NCI-H1048 (cell line): Measurements from ENCODE around the gene CDT1.
"Not testable (repeated sequence)": the region's sequence is repeated elsewhere in the genome, so short reads cannot be mapped to it uniquely, and the experiment has no call there.

Experiments
- DNase-seq: peaks from one replicate; lab custom pipeline; 2025; lab: John Stamatoyannopoulos, UW

Gene CDT1

DNA sequence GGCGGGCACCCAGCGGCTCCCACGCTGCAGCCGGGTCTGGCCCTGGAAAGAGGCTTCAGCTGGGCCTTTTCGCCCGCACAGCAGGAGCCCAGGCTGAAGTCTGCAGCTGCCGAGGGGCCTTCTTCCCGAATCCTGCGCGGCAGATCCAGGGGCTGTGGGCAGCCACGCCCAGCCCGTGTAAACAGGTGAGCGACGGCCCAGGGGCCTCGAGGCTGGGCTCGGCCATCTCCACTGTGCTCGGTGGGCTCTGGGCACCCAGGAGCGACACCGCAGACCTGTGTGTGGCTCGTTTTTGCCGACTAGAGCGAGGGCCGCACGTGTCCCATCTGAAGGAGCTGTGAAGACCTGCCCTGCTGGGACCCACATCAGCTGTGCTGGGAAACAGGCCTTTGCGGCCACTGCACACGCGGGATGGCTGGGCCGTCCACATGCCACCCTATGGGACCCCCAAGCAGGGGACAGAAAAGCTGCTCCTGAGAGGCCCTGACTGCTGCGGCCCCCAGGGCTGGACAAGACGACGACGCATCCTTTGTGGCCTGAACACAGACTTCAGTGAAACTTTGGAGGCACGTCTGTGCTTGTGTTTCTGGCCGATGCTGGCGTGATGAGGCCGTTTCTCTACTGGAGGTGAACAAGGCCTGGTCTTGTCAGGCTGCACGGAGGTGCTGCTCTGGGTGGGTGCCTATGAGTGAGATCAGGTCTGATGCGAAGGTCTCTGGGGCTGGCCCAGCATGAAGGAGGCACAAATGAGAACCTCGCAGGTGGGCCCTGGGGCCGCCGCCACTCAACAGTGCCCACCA, 13.3 kb downstream of the CDT1 start:
- no peak for DNase-seq

DNA sequence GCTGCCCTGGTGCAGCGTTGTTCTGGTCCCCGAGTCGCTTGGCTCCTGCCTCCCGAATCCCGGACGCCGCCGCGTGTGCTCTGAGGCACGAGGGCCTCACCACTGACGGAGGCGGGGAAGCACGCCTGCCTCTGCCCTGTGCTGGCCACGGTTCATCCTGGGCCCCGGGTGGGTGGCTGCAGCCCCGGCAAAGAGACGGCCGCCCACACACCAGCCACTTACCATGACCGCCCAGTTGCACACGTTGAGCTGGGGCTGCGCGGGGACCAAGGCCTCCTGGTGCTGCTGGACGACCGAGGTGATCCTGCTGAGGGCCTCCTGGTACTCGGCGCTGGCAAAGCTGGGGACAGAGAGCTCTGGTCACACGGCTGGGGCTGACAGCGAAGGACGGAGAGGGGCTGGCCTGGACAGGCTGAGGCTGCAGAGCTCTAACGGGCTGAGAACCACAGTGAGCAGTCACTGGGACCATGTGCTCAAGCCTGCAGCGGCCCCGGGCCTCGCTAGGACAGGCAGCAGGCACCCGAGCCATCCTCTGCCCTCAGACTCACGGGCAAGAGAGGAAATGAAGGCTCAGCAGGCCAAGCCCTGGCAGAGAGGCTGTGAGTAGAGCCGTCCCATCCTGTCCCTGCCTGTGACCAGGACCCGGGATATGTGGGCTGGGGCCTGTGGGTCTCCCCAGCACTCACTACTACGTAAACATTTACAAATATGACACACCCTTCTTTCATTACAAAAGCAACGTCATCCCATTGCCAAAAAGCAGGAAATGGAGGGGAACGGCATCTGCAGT, 14.4 kb downstream of the CDT1 start:
- DNase-seq = no peak

DNA sequence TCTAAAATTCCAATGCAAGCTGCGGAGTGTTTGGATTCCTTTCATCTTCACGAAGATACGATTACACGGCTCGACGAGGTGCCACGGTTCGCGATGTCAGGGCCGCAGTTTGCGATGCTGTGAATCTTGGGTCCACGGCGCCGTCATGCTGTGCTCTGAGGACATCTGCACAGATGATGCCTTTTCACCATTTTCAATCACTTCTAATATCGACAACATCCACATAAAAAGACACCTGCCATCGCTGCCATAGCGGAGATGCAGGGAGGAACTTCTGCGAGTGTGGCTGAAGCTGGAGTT, 14.9 kb downstream of the CDT1 start:
- no peak for DNase-seq

DNA sequence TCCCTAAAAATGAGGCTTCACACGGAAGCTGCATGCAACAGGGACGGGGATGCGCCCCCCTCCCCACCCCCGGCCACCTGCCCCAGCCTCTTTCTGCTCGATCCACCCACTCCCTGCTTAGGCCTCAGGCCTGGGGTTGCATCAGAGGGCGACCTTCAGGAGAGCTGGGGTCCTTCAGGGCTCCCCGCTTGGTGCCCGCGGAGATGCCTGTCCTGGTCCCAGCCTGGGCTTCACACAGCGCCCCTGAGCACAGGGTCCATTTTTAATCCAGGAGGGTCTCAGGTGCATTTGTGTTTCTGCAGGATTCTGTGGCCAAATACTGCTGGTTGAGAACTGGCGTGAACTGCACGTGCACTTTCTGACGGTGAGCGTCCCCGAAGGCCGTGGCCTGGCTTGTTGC, 15.5 kb downstream of the CDT1 start:
- no peak for DNase-seq

DNA sequence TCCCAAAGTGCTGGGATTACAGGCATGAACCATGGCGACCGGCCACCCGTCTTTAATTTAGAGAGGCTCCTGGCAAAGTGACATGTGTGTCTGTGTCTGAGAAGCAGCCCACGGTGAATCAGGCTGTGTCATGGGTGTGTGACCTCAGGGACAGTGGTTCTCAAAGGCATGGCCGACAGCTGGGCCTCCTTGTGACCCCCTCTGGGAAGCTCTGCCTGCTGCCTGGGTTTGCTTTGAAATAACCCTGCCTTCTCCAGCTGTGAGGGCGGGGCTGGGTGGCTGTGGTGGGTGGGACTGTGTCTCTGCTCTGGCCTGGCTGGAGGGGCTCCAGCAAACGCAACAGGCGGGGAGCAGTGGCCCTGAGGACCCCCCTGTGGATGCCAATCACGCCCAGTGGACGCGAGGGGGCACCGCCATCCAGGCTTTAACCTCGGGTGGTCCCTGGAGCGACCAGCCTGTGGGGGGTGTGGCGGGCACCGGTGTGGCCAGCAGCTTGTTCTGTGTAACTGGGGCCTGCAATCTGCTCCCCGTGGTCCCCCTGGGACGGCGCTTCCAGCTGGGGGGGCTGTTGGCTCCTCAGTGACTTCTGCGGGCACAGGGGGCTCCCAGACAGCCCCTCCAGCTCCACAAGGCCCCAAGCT, 16.9 kb downstream of the CDT1 start:
- no peak for DNase-seq

DNA sequence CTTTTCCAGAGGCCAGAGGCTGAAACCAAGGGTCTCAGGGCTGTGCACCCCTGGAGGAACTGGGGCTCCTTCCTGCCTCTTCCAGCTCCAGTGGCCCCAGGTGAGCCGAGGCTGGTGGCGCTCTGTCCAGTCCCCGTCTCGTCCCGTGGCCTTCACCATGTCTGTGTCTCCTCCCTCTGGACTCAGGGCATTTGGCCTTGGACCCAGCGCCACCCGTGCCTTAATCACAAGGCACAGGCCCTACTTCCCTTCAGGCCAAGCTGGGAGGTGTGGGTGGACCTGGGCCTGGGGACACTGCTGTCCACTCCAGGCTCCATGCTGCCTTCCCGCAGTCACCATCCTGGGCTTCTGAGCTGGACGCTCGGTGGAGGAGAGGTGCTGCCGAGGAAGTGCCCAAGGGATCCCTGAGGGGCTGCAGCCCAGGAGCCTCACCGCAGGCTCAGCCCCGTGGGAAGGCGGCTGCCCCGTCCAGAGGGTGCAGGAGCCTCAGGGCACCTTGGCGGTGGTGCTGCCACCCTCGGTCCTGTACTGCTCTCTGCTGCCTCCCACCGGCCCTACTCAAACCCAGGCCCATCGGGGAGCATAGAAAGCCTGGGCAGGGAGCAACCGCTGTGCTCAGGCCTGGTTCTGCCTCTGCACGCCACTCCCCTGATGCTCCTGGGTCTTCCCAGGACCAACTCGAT, 17.7 kb downstream of the CDT1 start:
- DNase-seq = no peak

DNA sequence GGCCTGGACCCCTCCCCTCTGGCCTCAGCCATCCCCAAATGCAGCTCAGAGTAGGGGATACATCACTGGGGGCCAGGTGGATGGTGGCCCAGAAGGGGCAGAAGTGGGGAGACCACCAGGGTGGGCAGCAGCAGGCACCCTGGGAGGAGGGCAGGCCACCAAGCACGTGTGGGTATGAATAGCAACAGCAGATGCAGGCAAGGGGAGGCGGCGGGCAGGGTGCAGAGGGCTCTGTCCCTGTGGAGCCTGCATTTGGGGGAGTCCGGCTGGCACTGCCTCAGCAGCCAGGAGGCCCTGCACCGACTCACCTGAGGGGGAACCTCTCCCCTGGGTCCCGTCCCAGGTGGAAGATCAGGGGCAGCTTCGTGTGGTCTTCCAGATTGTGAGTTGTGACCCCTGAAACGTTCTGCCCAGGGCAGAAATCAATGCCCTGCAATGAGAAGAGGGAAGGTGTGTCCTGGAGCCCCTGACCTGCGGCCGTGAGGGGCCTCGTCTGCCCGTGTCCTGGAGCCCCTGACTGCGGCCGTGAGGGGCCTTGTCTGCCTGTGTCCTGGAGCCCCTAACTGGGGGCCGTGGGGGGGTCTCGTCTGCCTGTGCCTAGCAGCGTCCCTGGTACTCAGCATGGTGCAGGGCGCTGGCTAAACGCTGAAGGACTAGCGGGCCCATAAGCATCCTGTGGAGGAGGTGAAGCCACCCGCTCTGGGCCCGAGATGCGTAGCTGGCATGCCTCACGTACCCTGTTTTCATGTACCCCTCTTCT, 18.9 kb downstream of the CDT1 start:
- no peak for DNase-seq

DNA sequence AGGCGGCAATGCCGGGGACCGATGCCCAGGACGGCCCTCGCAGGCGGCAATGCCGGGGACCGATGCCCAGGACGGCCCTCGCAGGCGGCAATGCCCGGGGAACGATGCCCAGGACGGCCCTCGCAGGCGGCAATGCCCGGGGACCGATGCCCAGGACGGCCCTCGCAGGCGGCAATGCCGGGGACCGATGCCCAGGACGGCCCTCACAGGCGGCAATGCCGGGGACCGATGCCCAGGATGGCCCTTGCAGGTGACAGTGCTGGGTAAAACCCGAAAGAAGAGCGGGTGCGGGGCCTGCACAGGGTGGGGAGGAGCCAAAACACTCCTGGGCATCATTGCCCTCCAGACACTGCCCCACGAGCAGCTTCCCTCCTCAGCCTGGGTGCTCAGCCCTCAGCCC, 20.1 kb downstream of the CDT1 start:
- not testable (repeated sequence) for DNase-seq

DNA sequence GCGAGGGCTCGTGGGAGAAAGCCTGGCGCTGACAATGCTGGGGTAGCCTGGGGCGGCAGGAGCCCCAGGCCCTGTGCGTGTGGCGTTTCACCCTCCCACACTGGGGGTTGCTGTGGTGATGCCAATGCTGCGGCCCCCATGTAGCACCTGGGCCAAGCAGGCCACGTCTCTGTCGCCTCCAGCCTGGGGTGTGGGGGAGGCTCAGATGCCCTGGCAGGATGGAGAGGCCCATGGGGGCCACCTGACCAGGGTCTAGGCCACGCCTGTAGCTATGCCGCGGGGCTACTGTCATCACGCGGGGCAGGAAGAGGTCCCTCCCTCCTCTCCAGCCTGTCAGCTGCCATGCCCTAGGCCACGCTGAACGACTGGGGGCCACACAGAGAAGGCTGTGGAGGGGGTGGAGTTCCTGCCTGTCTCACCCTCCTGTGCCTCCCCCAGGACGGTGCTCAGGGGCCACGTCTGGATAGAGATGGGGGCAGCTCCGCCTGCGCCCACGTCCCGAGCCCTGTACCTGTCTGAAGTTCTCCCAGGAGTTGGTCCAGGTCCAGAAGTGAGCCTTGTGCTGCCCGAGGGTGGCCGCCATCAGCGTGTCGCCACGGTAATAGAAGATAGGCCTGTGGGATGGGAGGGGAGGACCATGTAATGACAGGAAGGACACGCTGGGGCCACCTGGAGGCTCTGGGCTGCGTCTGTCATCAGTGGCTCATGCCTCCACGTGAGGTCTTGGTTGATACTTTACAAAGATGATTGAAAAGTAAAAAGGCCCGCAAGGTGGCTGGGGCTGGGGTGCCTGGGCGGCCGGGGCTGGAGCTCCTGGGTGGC, 20.9 kb downstream of the CDT1 start:
- no peak for DNase-seq

DNA sequence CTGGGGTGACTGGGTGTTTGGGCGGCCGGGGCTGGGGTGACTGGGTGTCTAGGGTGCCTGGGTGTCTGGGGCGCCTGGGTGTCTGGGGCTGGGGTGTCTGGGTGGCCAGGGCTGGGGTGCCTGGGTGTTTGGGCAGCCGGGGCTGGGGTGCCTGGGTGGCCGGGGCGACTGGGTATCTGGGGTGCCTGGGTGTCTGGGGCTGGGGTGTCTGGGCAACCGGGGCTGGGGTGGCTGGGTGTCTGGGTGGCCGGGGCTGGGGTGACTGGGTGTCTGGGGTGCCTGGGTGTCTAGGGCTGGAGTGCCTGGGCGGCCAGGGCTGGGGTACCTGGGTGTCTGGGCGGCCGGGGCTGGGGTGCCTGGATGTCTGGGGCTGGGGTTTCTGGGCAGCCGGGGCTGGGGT, 21.6 kb downstream of the CDT1 start:
- no peak for DNase-seq

DNA sequence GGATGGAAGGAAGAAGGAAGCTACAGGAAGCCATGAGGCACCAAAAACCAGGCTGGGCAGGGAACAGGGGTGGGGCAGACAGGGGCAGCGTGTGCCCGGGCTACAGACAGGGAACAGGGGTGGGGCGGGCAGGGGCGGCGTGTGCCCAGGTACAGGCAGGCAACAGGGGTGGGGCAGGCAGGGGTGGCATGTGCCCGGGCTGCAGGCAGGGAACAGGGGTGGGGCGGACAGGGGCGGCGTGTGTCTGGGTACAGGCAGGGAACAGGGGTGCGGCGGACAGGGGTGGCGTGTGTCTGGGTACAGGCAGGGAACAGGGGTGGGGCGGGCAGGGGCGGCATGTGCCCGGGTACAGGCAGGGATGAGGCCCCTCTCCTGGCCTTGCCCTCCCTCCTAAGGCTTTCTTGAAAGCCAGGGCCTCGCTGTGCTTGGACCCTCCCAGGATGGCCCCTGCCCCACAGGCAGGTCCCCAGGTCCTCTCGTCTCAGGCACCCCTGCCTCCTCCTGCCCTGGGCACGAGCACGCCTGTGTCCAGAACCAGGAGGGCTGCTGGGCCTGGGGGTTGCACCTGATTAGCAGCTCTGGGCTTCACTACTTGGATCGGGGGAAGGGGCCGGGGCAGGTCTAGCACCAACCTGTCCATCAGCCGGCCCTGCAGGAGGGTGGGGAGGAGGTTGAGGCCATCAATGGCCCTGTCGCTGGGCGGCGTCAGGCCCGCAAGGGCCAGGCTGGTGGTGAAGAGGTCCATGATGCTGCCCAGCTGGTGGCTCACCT, 22.7 kb downstream of the CDT1 start:
- DNase-seq = no peak

DNA sequence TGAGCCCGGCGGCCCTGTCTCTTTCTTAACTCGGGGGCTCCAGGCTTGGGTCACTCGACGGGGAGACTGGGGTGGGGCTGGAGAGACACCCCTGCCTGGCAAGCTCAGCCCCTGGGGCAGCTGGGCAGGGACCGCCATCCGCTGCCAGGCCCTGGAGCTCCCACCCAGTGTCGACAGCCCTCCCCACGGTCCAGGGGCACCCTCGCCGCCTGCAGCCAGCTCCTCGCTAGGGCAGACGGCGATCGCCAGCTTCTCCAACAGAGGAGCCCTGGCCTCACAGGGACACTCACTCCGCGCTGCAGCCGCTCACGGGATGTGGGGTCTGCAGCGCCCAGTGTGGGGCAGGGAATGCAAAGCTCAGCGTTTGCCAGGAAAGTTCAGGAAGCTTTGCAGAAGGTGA, 24.1 kb downstream of the CDT1 start:
- no peak for DNase-seq

DNA sequence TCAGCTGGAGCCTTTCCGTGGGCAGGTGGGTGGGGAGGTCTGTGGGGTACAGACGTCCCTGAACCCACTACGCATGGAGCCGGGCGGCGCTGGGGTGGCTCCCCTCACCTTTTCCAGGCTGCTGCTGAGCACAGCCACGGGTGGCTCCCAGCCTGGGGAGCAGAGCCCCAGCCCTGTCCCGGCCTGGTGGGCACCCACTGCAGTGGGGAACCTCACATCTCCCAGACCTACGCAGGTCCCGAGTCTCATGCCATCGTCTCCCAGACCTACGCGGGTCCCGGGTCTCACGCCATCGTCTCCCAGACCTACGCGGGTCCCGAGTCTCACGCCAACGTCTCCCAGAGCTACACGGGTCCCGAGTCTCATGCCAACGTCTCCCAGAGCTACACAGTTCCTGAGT, 25.1 kb downstream of the CDT1 start:
- no peak for DNase-seq

DNA sequence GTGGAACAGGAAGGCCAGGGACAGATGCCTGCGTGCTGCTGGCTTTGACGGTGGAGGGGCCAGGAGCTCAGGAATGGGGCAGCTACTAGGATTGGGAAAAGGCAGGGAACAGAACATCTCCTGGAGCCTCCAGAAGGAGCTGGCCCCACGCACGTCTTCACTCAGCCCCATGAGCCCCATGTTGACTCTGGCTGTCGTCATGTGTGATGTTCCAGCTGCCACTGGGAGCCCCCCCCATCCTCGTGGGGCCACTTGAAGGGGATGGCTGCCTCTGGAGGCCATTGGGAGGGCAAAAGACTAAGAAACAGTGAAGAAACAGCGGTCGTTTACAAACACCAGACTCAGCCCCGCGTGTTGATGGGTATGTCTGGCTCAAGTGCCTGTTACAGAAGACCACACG, 26.7 kb downstream of the CDT1 start:
- no peak for DNase-seq

DNA sequence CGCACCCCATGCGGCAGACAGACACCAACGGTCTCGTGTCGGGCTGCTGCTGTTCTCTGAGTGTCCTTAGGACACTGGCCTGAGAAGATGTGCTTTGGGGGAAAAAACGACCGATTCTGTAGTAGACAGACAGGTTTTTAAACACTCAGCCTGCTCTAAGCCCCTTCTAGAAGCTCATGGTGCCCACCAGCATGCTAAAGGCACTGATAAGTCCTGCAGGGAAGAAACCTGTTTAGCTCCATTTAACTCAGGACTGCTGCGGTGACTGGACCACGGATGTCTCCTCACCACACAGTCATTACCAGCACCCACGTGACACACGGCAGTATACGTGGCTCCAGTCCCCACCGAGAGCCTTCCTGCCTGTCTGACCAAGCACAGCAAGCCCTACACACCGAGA, 27.2 kb downstream of the CDT1 start:
- DNase-seq = no peak

DNA sequence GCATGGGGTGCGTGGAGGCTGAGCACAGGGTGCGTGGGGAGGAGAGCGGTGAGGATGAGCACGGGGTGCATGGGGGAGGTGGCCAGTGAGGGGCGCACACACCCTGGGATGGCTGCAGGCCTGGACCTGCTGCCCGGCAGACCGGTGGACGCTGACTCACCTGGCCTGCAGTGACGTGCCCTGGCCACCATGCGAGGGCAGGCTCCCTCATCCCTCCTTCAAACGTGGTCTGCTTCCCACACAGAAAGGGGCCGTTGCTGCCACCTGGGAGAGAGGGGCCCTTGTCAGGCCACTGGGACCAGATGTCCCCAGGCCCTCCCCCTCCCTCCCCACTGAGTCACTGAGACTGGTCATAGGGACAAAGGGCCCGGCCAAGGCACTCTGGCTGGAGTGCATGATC, 28.2 kb downstream of the CDT1 start:
- DNase-seq = no peak

DNA sequence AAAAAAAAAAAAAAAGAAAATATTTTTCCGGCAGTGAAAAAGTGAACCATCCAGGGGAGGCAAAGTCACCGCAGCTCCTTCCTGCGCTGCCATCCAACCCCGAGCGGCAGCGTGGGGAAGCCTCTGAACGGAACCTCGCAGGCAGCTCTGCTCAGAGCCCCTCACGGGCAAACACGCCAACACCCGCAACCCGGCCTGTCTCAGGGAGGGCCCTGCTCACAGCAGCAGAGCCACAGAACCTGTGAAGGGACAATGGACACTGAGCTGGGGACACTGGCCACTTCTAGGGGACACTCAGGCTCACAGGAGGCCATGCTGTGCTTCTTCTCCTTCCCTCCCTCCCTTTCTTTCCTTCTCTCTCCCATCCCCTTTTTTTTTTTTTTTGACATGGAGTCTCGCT, 29.5 kb downstream of the CDT1 start:
- no peak for DNase-seq

DNA sequence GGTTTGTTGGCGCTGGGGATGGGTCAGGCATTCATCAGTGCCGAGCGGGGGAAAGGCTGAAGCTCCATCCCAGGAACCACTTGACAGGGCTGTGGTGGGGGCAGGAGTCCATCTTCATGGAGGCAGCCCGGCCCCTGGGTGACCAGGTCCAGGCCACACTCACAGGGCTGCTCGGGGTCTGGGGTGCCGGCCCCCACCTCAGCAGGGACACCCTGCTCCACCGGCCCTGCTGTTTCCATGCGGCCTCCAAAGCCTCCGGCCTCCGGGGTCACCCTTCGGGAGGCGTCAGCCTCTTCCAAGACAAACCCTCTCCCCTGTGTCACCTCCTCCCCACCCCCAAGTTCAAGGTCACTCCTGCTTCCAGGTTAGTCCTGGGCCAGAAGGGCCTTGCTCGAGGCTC, 31.1 kb downstream of the CDT1 start:
- no peak for DNase-seq

DNA sequence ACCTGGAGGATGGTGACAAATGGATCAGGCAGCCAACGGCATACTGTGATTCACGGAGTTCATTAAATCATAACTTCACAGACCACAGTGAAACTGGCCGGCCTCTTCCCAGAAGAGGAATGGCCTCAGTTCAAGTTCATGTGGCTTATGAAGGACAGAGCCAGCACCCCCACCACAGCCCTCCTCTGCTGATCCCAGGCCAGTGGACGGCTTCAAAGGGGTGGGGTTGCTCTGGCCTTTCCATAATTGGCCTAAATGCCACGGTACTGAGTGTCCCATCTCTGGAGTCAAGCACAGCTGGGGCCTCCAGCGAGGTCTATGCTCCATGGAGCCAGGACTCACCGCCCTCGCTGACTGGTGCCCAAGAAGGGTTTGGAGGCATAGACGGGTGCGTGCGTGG, 31.8 kb downstream of the CDT1 start:
- no peak for DNase-seq

DNA sequence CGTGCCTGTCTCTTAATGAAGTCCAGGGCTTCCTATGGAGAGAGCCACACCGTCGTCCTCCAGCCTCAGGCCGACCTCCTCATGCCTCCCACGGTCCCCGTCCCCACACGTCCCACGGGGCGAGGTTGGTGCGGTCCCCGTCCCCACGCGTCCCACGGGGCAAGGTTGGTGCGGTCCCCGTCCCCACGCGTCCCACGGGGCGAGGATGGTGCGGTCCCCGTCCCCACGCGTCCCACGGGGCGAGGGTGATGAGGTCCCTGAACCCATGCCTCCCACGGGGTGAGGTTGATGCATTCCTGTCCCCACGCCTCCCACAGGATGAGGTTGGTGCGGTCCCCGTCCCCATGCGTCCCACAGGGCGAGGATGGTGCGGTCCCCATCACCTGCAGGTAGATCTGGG, 32.2 kb downstream of the CDT1 start:
- no peak for DNase-seq
